ENCODE results near the gene CYP2E1.
"Not testable (repeated sequence)": the region's sequence is repeated elsewhere in the genome, so short reads cannot be mapped to it uniquely, and the experiment has no call there.

CYP2E1 gene

DNA sequence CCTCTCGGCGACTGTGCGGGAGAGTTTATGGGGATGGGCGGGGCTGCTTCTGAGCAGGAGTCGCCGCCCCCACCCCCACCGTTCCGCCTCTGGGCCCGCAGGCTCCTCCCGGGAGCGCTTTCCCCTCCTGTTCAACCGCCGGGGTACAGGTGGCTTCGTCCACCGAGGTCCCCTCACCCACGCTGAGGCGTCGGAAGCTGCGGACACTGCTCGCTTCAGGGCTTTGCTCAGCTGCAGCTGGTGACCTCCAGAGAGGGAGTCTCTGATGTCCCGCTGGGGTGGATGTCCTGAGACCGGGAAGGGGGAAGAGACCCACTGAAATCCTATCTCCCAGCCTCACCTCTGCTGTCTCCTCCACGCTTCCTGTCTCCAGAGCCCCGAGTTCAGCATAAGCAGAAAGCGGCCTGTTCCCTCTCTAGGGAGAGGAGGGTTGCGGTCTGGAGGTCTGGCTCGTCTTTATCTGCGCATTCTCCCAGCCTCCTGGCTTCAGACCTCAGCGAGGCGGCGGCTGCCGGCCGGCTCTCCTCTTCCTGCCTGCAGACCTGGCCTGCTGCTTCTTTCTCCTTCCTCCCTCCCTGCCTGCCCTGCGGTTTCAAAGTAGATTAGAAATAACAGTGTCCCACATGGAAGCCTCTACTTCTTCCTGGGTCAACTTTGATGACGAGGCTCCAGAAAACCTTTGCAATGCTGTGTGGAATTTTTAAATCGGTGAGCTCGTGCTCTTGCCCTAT, 1.8 kb downstream of the CYP2E1 start:
- DNase-seq: peak in 1 of 4 experiments; percentile 9

- DNase-seq: no peak
Observed at GRCh38 chr10:133529576-133529946, 2.4 kb downstream of the CYP2E1 start.

DNA sequence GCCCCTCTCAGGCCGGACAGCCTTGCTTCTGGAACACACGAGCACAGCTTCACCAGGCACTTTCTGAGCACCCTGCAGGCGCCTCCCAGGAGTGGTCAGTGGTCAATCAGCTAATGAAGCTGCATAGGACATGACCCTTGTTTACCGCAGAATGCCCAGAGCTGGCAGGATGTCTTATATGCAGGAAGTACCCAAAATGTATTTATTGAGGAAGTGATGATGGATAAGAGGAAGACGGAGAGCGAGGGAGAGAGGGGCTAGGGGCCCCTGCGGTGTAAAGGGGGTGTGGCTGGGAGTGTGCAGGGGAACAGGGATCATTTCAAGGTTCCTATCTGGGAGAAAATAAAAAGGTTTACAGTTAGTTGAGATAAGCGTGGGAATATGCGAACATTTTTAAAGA, 3.3 kb downstream of the CYP2E1 start:
- DNase-seq: peak in 1 of 4 experiments; percentile 19

DNA sequence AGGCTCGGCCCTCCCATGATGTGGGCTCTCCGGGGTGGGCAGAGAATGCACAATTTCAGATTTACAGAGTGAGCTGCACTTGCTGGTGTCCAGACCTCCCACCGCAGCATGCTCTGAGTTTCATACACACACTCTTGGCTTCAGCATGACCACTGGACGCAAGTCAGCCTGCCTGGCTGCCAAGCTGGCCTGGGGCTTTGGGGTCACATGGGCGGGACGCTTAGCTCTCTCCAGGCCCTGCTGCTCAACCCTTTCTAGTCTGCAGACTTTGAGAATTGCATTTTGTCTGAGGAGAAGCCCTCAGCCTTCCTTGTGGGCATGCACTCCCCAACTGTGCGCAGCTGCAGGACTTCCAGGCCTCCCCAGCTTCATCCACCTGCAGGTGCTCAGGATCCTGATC, 5.7 kb downstream of the CYP2E1 start:
- no peak for DNase-seq

- no peak for DNase-seq
Observed at GRCh38 chr10:133534417-133534816, 7.3 kb downstream of the CYP2E1 start.

DNA sequence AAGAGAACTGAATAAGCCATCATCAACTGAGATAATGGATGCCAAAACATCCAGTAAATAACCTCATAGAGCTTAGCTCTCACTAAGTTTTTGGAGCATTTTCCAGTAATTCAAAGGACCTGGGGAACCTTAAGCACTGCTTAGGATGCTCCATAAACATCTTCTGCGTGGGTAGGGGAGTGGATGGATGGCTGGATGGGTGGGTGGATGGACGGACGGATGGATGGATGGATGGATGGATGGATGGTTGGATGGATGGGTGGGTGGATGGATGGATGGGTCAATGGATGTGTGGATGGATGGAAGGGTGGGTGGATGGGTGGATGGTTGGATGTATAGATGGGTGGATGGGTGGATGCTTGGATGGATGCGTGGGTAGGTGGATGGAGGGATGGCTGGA, 9.0 kb downstream of the CYP2E1 start:
- no peak for DNase-seq

GRCh38 chr10:133537546-133538545, 10.7 kb downstream of the CYP2E1 start:
- no peak for DNase-seq

DNA sequence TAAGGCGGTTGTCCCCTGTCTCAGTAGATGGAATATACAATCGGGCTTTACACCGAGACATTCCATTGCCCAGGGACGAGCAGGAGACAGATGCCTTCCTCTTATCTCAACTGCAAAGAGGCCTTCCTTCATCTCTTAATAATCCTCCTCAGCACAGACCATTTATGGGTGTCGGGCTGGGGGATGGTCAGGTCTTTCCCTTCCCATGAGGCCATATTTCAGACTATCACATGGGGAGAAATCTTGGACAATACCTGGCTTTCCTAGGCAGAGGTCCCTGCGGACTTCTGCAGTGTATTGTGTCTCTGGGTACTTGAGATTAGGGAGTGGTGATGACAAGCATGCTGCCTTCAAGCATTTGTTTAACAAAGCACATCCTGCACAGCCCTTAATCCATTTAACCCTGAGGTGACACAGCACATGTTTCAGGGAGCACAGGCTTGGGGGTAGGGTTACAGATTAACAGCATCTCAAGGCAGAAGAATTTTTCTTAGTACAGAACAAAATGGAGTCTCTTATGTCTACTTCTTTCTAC, 14.3 kb downstream of the CYP2E1 start:
- DNase-seq: not testable (repeated sequence)

- peak in 1 of 4 experiments; percentile 8 for DNase-seq
Observed at GRCh38 chr10:133544506-133544905, 17.3 kb downstream of the CYP2E1 start.

- DNase-seq: no peak
Observed at GRCh38 chr10:133554600-133554999, 27.4 kb downstream of the CYP2E1 start.

DNA sequence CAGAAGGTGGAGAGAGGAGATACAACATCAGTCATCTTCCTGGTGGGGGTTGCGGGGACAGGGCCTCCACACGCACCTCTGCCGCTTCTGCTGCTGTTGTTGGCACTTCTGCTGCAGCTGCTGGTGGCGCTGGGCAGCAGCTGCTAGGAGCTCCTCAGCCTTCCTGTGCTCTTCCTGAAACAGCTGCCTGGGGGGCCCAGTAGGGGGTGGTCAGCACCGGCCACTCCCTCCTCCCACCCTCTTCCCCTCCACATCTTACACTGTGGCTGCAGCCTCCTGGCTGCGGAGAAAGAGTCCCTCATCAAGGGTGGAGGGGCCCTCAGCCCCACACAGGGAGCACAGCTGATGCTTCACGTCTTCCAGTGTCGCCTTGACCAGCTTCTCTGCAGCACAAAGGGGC, 28.4 kb downstream of the CYP2E1 start:
- DNase-seq: no peak

DNA sequence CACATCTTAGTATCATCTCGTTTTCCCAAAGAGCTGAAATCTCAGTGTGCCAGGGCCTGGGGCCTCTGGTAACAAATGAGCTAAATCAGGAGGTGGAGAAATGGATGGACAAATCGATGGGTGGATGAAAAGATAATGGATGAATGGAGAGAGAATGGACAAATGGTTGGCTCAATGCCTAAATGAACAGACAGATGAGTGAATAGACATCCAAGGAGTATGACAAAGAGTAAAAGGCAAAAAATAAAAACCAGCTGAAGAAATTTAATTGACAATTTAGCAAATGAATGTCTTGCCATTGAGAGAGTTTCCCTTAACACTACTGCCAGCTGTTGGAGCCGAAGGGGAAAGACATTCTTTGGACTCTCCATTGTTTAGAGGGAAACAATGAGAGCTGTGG, 30.2 kb downstream of the CYP2E1 start:
- no peak for DNase-seq

GRCh38 chr10:133559216-133559615, 32.1 kb downstream of the CYP2E1 start:
- DNase-seq: no peak

DNA sequence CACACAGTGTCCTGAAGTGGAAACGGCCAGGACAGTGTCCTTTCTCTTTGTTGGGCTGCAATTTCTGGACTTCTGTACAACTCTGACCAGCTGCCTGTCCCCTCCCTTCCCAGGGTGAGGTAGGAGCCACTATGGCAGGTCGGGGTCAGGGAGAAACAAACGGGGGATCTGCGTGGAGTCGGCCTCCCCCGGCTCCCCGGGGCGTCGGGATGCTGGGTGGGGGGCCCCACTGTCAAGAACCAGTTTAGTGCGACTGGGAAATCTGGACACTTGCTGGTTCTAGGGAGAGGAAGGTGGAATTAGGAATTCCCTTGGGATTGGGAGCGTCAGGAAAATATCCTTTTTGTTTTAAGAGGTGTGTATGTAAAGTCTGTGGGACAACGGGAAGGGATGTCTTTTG, 37.7 kb downstream of the CYP2E1 start:
- DNase-seq: no peak

DNA sequence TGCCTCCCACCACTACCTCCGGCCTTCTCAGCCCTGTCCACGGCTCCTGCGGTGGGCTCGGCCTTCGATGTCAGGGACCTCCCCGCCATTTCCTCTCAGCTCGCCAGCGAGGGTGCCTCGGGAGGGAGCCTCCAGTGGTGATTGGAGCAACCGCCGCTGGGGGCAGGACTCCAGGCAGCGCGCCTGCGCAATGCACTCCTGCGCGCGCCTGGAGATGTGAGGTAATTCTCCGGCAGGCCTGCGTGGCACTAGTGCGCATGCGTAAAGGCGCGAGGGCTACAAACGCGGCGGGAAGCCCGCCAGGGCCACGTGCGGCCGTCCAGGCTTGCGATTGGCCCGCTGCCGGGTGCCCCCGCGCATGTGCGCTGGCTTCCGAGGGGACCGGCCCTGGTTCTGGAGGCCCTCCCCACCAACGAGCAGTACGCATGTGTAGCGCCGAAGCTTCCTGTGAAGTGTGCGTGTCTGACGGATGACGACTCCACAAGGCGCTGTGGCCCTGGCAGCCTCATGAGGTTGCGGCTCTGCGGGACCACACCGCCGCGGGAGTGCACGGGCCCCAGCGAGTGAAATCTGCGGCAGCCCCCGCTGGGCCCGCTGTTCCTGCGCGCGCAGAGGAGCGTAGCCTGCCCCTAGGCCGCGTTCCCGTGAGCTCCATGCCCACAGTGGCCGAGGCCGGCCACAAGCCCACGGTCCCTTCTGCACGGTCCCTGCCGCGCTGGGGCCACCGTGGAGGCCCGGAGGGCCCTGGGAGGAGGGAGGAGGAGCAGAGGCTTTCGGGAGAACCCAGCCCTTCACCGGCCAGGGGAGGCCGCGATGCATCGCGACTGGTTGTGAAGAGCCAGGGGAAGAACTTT, 38.5 kb downstream of the CYP2E1 start, which contains the start of gene SYCE1:
SYCE1 (minus strand) TSS at position 143 of the 854 bp plus-strand sequence; CDS start at position 89, 54 bp downstream.
- peak in 1 of 4 experiments; percentile 6 for DNase-seq

- no peak for DNase-seq
Observed at GRCh38 chr10:133567119-133567518, 40.0 kb downstream of the CYP2E1 start.

GRCh38 chr10:133567609-133568286, 40.6 kb downstream of the CYP2E1 start:
- DNase-seq: no peak

DNA sequence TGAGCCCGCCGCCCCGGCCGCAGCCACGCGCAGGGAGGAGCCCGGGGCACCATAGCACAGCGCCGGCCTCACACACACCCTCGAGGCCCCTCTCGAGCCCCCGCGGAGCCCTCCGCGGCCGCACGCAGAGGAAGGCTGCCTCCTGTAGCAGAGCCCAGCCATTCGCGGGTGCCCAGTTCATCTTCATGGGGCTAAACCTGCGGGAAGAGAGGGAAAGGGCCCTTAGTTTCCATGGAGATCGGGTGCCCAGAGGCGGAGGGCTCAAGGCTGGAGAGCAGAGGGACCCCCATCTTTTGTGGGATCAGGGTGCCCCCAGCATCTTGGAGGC, 41.1 kb downstream of the CYP2E1 start:
- no peak for DNase-seq

- DNase-seq: not testable (repeated sequence)
Observed at GRCh38 chr10:133568831-133569527, 41.8 kb downstream of the CYP2E1 start.

DNA sequence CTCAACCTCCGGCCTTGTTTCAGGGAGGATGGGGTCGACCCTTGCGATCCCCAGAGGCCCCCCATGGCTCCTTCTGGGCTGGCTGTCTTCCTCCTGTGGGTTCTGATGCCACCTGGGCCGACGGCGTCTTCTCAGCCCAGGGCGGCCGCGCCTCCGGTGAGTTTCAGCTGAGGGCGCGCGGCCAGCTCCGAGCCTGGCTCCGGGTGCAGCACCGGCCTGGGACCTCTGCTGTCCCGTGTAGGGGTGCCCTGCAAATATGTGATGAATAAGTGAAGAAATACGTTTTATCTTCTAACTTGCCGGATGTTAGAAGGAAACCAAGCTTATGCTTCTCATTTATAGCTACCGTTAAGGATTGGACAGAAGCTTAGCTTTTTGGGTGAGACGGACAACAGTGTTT, 42.6 kb downstream of the CYP2E1 start:
- DNase-seq: not testable (repeated sequence)

DNA sequence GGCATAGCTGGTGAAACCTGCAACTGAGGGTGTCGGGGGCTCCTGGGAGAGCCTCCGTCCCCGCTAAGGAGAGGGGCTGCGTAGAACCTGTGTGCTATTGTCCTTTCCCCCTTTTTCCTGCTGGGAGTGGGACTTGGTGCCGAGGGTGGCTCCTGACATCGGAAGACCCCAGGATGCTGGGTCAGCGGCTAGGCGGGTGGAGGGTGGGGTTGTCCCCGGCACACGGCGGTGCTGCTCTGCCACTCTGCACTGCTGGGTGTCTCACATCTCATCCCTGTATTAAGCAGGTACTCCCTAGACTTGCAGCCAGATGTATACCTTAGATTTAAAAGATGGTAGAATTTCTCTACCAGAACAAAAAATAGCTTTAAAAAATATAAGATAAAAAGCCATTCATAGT, 44.9 kb downstream of the CYP2E1 start:
- not testable (repeated sequence) for DNase-seq
